Bronchial epithelial cell (primary cell): Measurements from ENCODE around the gene SIK3. TPM values are rescaled to one million over a fixed set of nuclear protein-coding genes. Genes with fewer than 3 reads are reported as not detected.

Source experiments
- DNase-seq: peaks from one replicate; pipeline ENCODE4 v3.0.0-alpha.2; 2010; ENCODE audit warnings: low read depth
- FAIRE-seq: peaks from 2 replicates; lab custom pipeline; 2011; peaks lifted over from hg19 to GRCh38; lab: Jason Lieb, UNC
- H3K27me3 ChIP-seq: 2 replicates; pipeline ENCODE4 v1.5.1; 2011; ENCODE audit warnings: low read length; ENCODE audit not compliant: control insufficient read depth, insufficient read depth
- H3K36me3 ChIP-seq: 2 replicates; pipeline ENCODE4 v1.5.1; 2011; ENCODE audit warnings: low read length; ENCODE audit not compliant: control insufficient read depth, insufficient read depth
- H3K4me3 ChIP-seq: 2 replicates; pipeline ENCODE4 v1.5.1; 2011; ENCODE audit warnings: mild to moderate bottlenecking, low read depth, low read length, control low read depth
- CTCF ChIP-seq: IDR thresholded peaks from 2 replicates; pipeline ENCODE4 v1.5.1; 2011; ENCODE audit warnings: mild to moderate bottlenecking, moderate library complexity, low read length, control low read depth, inconsistent platforms; ENCODE audit not compliant: insufficient read depth, severe bottlenecking
- total RNA-seq: library from RNA; depleted of rRNA; stranded (reverse); fragments of >200 nt; gene quantifications from 2 replicates; pipeline ENCODE4 v1.2.1, GENCODE V29; 2014

SIK3 gene
- total RNA-seq, 1 donor from 2014 or later: 6.8 TPM

- no peak overlapping the region for H3K4me3 ChIP-seq
- no peak for TF ChIP-seq CTCF
- H3K36me3 ChIP-seq: no peaks in the 10 kb centered on the region
- FAIRE-seq (no peak), DNase-seq (no peak)
- no peaks in the 10 kb centered on the region for H3K27me3 ChIP-seq
These were observed 187.4 kb downstream of the SIK3 start for GRCh38 chr11:116910847-116911246.

DNA sequence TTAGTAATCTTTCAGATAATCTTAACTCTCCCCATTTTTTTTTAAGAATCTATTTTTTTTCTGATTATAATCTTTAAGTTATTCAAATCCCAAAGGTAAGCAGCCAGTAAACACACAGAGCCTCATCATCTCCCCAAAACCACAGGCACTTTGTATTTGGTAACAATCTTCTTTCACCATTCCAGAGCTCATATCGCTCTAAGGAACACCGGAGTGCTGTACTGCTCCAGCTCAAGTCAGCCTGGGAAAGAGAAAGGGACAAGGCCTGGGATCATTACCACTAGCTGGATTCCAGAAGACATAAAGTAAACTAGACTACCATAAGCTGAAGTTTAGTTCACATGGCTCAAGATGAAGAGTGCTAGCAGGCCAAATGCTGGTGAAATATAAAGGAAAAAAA is 187.8 kb downstream of the SIK3 start:
- no peaks in the 10 kb centered on the region for H3K27me3 ChIP-seq
- no peak for FAIRE-seq

GRCh38 chr11:116909245-116909644 is 189.0 kb downstream of the SIK3 start:
- no peak overlapping the region for H3K4me3 ChIP-seq
- no peaks in the 10 kb centered on the region for H3K27me3 ChIP-seq
- H3K36me3 ChIP-seq: no peaks in the 10 kb centered on the region
- FAIRE-seq (no peak), DNase-seq (peak; percentile 33)
- TF ChIP-seq CTCF: no peak

More for the DNA sequence above, 187.8 kb downstream of the SIK3 start:
- no peak overlapping the region for H3K4me3 ChIP-seq
- DNase-seq: no peak
- H3K36me3 ChIP-seq: no peaks in the 10 kb centered on the region
- TF ChIP-seq CTCF: no peak

- DNase-seq: no peak
- no peak for FAIRE-seq
- no peak for TF ChIP-seq CTCF
- H3K27me3 ChIP-seq: no peaks in the 10 kb centered on the region
- no peak overlapping the region for H3K4me3 ChIP-seq
- no peaks in the 10 kb centered on the region for H3K36me3 ChIP-seq
These were observed 191.7 kb downstream of the SIK3 start for GRCh38 chr11:116906479-116906878.

DNA sequence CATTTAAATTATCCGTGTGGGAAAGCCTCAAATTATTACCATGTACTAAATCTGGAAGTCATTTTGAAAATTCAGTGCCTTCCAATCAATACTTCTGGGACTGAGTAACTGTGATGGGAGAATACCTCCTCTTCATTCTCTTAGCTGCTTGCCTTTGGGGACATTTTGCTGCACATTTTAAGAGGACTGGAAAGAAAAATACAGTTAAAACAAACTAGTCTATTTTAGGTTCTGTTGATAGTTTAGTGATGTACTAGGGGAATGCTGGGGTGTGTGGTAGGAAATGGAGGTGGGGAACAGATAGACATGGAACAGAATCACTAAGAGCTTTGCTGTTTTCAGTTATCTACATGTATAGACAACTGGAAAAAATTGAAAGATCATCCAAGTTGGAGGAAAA is 195.1 kb downstream of the SIK3 start:
- H3K36me3 ChIP-seq: no peaks in the 10 kb centered on the region
- H3K27me3 ChIP-seq: no peaks in the 10 kb centered on the region
- no peak overlapping the region for H3K4me3 ChIP-seq
- no peak for DNase-seq
- no peak for TF ChIP-seq CTCF
- no peak for FAIRE-seq

DNA sequence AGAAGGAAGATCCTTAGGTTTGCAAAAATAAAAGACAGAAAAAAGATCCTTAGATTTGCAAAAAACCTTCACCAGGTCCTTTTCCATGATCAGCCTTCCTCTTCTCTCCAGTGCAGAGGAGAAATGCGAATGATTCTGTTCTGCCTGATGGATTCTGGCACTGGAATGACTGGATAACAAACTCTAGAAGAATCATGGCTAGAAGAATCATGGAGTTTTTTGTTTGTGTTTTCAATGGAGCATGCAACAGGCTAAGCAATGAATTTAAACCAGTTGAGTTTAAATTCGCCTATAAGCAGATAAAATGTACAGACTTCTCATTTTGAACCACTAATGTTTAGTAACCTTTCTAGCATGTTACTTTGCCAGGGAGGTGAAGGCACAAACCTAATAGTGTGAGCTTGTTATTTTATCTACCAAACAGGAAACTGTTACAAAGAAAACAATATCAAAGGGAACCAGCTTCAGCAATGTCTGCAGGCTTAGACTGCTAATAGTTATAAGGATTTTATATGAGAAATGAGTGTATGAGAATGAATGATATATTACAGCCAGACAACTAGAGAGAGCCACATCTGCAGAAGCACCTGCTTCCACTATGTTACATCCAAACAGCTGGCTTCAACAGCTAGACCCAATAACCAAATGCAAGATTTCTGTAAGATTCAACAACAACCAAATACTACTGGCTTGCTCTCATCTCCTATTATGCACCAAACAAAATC is 196.1 kb downstream of the SIK3 start:
- TF ChIP-seq CTCF: no peak
- Histone ChIP-seq H3K27me3 (no peaks in the 10 kb centered on the region), H3K4me3 (no peak overlapping the region), H3K36me3 (no peaks in the 10 kb centered on the region)
- DNase-seq: no peak
- no peak for FAIRE-seq
